OCI-LY3 (cell line): ENCODE results near the gene CNTNAP2.

Experiments
- H2AFZ ChIP-seq: fragments of 200-600, 300-600 bp; shearing (Covaris generic); 2 replicates; pipeline ENCODE4 v1.6.0; 2014; ENCODE audit warnings: antibody characterized with exemption, low read depth, low read length
- H3K27ac ChIP-seq: fragments of 200-600, 300-600 bp; sonication (generic); 2 replicates; pipeline ENCODE4 v1.5.1; 2014; ENCODE audit warnings: mild to moderate bottlenecking, low read length, moderate library complexity, mixed read lengths
- H3K27me3 ChIP-seq: fragments of 200-600, 300-600 bp; sonication (generic); 2 replicates; pipeline ENCODE4 v1.6.1; 2014; ENCODE audit warnings: low read depth, low read length, mixed read lengths
- H3K36me3 ChIP-seq: fragments of 200-600, 300-600 bp; sonication (generic); replicated peaks from 2 replicates; pipeline ENCODE3; 2014; ENCODE audit warnings: low read depth, low read length, mixed read lengths
- H3K4me1 ChIP-seq: fragments of 300-600, 200-600 bp; sonication (generic); 2 replicates; pipeline ENCODE4 v1.6.1; 2014; ENCODE audit warnings: low read length, mixed read lengths
- H3K4me2 ChIP-seq: fragments of 200-600, 300-600 bp; sonication (generic); 2 replicates; pipeline ENCODE4 v1.6.1; 2014; ENCODE audit warnings: low read length, mixed read lengths
- H3K4me3 ChIP-seq: fragments of 300-600, 200-600 bp; sonication (generic); 2 replicates; pipeline ENCODE4 v1.5.1; 2014; ENCODE audit warnings: antibody characterized with exemption, mild to moderate bottlenecking, low read length, moderate library complexity
- H3K79me2 ChIP-seq: fragments of 300-600, 200-600 bp; shearing (Covaris generic); 2 replicates; pipeline ENCODE4 v1.6.1; 2014; ENCODE audit warnings: mild to moderate bottlenecking, low read length, mixed read lengths
- H3K9ac ChIP-seq: fragments of 300-600, 200-600 bp; shearing (Covaris generic); 2 replicates; pipeline ENCODE4 v1.6.0; 2014; ENCODE audit warnings: mild to moderate bottlenecking, low read length, moderate library complexity
- H3K9me3 ChIP-seq: fragments of 200-600, 300-600 bp; shearing (Covaris generic); 2 replicates; pipeline ENCODE4 v1.6.1; 2014; ENCODE audit warnings: low read length, mixed read lengths; ENCODE audit not compliant: insufficient read depth
- H4K20me1 ChIP-seq: fragments of 200-600, 300-600 bp; sonication (generic); 2 replicates; pipeline ENCODE4 v1.6.1; 2016; ENCODE audit warnings: low read length, mixed read lengths; ENCODE audit not compliant: insufficient read depth
- CTCF ChIP-seq: fragments of 200-600, 300-600 bp; sonication (generic); IDR thresholded peaks from 2 replicates; pipeline ENCODE4 v1.5.1; 2014; ENCODE audit warnings: antibody characterized with exemption, low read length, low read depth
- EZH2phosphoT487 ChIP-seq: fragments of 200-600 bp; shearing (Covaris generic); IDR thresholded peaks from 2 replicates; pipeline ENCODE4 v1.6.1; 2018; ENCODE audit warnings: antibody characterized with exemption, mixed run types, low read depth

Gene CNTNAP2

GRCh38 chr7:148270576-148270975, 2154.0 kb downstream of the CNTNAP2 start:
- peaks cover 8% of the 10 kb centered on the region for H3K4me1 ChIP-seq
- H3K4me3 ChIP-seq = no peak overlapping the region
- H3K9me3 ChIP-seq = no peaks in the 10 kb centered on the region
- H2AFZ ChIP-seq = no peak overlapping the region
- TF ChIP-seq CTCF (no peak), EZH2phosphoT487 (no peak)
- no peak overlapping the region for H3K27ac ChIP-seq
- no peak overlapping the region for H3K9ac ChIP-seq
- H3K27me3 ChIP-seq = peaks cover 73% of the 10 kb centered on the region
- H3K36me3 ChIP-seq = no peaks in the 10 kb centered on the region
- H4K20me1 ChIP-seq = no peaks in the 10 kb centered on the region
- H3K4me2 ChIP-seq = no peak overlapping the region
- H3K79me2 ChIP-seq = no peaks in the 10 kb centered on the region

GRCh38 chr7:148274118-148274517, 2157.5 kb downstream of the CNTNAP2 start:
- H3K9ac ChIP-seq = no peak overlapping the region
- H3K4me2 ChIP-seq = no peak overlapping the region
- H3K4me3 ChIP-seq = no peak overlapping the region
- H3K27me3 ChIP-seq = peaks cover 57% of the 10 kb centered on the region
- no peak overlapping the region for H2AFZ ChIP-seq
- H4K20me1 ChIP-seq = no peaks in the 10 kb centered on the region
- TF ChIP-seq EZH2phosphoT487 (no peak), CTCF (no peak)
- no peaks in the 10 kb centered on the region for H3K9me3 ChIP-seq
- H3K79me2 ChIP-seq = no peaks in the 10 kb centered on the region
- peaks cover 6% of the 10 kb centered on the region; the same call in 1 of the 2 replicates for H3K4me1 ChIP-seq
- no peak overlapping the region for H3K27ac ChIP-seq
- no peaks in the 10 kb centered on the region for H3K36me3 ChIP-seq

GRCh38 chr7:148275359-148275890, 2158.8 kb downstream of the CNTNAP2 start:
- H3K4me1 ChIP-seq = peaks cover 6% of the 10 kb centered on the region; the same call in 1 of the 2 replicates
- H3K9me3 ChIP-seq = no peaks in the 10 kb centered on the region
- H3K27ac ChIP-seq = no peak overlapping the region
- no peak overlapping the region for H3K4me3 ChIP-seq
- TF ChIP-seq CTCF (no peak), EZH2phosphoT487 (no peak)
- H3K79me2 ChIP-seq = no peaks in the 10 kb centered on the region
- H3K27me3 ChIP-seq = peaks cover 44% of the 10 kb centered on the region
- H3K4me2 ChIP-seq = no peak overlapping the region
- H2AFZ ChIP-seq = no peak overlapping the region
- no peak overlapping the region for H3K9ac ChIP-seq
- no peaks in the 10 kb centered on the region for H3K36me3 ChIP-seq
- no peaks in the 10 kb centered on the region for H4K20me1 ChIP-seq

- H3K36me3 ChIP-seq = no peaks in the 10 kb centered on the region
- no peak overlapping the region for H3K4me2 ChIP-seq
- H2AFZ ChIP-seq = no peak overlapping the region
- H3K9ac ChIP-seq = no peak overlapping the region
- TF ChIP-seq EZH2phosphoT487 = no peak
- TF ChIP-seq CTCF = no peak
- peaks cover 6% of the 10 kb centered on the region; the same call in 1 of the 2 replicates for H3K4me1 ChIP-seq
- no peaks in the 10 kb centered on the region for H3K9me3 ChIP-seq
- H3K27me3 ChIP-seq = peaks cover 33% of the 10 kb centered on the region
- no peaks in the 10 kb centered on the region for H4K20me1 ChIP-seq
- H3K27ac ChIP-seq = no peak overlapping the region
- no peak overlapping the region for H3K4me3 ChIP-seq
- H3K79me2 ChIP-seq = no peaks in the 10 kb centered on the region
Measured at GRCh38 chr7:148276314-148277041, 2159.9 kb downstream of the CNTNAP2 start.
